Panc1 (cell line): ENCODE data around the gene PTS.

Experiments used
- POLR2AphosphoS5 ChIP-seq: IDR thresholded peaks from 2 replicates; pipeline ENCODE4 v1.6.1; 2012; ENCODE audit warnings: mild to moderate bottlenecking, low read depth, low read length, moderate library complexity
- TCF7L2 ChIP-seq: IDR thresholded peaks from 2 replicates; pipeline ENCODE4 v1.6.1; 2011; ENCODE audit warnings: mild to moderate bottlenecking, low read depth, low read length, inconsistent platforms
- TF ChIP-seq, protein P1 (sequence below): fragments of 450-650 bp; IDR thresholded peaks from 2 replicates; pipeline ENCODE4 v1.5.1; 2017; ENCODE audit warnings: mild to moderate bottlenecking

DNA sequence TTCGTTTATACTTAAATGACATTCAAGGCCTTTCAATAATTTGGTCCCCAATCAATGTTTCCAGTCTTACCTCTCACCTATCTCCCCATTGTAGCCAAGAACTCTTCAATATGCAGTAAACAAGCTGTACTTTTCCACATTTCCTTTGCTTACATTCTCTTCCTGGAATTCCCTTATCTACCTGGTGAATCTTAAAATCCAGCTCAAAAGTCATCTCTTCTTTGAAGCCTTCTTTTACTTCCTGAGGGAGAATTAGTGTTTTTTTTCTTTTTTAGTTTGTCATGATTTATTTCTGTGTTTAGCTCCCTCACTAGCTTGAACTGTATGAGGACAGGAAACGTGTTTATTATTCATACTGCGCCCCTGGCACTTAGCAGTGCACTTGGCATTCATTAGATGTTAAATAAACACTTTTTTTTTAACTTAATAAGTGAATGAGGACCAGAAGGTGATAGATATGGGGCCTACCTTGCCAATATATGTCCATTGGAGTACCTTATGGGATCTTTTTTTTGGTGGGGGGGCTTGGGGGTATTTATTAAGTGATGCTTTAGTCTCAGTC lies 4.9 kb upstream of the PTS start:
- TF ChIP-seq, protein P1, sequence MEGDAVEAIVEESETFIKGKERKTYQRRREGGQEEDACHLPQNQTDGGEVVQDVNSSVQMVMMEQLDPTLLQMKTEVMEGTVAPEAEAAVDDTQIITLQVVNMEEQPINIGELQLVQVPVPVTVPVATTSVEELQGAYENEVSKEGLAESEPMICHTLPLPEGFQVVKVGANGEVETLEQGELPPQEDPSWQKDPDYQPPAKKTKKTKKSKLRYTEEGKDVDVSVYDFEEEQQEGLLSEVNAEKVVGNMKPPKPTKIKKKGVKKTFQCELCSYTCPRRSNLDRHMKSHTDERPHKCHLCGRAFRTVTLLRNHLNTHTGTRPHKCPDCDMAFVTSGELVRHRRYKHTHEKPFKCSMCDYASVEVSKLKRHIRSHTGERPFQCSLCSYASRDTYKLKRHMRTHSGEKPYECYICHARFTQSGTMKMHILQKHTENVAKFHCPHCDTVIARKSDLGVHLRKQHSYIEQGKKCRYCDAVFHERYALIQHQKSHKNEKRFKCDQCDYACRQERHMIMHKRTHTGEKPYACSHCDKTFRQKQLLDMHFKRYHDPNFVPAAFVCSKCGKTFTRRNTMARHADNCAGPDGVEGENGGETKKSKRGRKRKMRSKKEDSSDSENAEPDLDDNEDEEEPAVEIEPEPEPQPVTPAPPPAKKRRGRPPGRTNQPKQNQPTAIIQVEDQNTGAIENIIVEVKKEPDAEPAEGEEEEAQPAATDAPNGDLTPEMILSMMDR, result no peak
- TF ChIP-seq POLR2AphosphoS5 (no peak), TCF7L2 (no peak)
